Brain microvascular endothelial cell (primary cell): ENCODE measurements around the gene ITGB7.
A peak's percentile ranks its signal among the peaks of the same experiment; 100 is the strongest.

Experiments
- DNase-seq: peaks from one replicate; pipeline ENCODE4 v3.0.0-alpha.2; 2020
- H3K27ac ChIP-seq: fragments of 250-450 bp; sonication (Bioruptor Pico); 2 replicates; pipeline ENCODE4 v1.5.1; 2020; ENCODE audit warnings: mild to moderate bottlenecking, moderate library complexity
- H3K27me3 ChIP-seq: fragments of 250-450 bp; sonication (Bioruptor Pico); replicated peaks from 2 replicates; pipeline ENCODE4 v1.5.1; 2020; ENCODE audit warnings: mild to moderate bottlenecking
- H3K36me3 ChIP-seq: fragments of 250-450 bp; sonication (Bioruptor Pico); replicated peaks from 2 replicates; pipeline ENCODE4 v1.5.1; 2020; ENCODE audit warnings: mild to moderate bottlenecking
- H3K4me3 ChIP-seq: 2 replicates; pipeline ENCODE4 v1.5.1; 2011; ENCODE audit warnings: low read depth, mild to moderate bottlenecking, control low read depth, low read length, moderate library complexity
- in situ Hi-C: cut with HindIII; loops from 2 replicates; pipeline ENCODE4 v1.10.0; 2017; ENCODE audit warnings: low sequenced_read_pairs, low pct_ligation_motif_present
- TF ChIP-seq, protein P1 (sequence below): IDR thresholded peaks from 2 replicates; pipeline ENCODE4 v1.5.1; 2011; ENCODE audit warnings: low read depth, mild to moderate bottlenecking, moderate library complexity, low read length, control low read depth, inconsistent platforms; ENCODE audit errors: missing control alignments

Gene ITGB7

DNA sequence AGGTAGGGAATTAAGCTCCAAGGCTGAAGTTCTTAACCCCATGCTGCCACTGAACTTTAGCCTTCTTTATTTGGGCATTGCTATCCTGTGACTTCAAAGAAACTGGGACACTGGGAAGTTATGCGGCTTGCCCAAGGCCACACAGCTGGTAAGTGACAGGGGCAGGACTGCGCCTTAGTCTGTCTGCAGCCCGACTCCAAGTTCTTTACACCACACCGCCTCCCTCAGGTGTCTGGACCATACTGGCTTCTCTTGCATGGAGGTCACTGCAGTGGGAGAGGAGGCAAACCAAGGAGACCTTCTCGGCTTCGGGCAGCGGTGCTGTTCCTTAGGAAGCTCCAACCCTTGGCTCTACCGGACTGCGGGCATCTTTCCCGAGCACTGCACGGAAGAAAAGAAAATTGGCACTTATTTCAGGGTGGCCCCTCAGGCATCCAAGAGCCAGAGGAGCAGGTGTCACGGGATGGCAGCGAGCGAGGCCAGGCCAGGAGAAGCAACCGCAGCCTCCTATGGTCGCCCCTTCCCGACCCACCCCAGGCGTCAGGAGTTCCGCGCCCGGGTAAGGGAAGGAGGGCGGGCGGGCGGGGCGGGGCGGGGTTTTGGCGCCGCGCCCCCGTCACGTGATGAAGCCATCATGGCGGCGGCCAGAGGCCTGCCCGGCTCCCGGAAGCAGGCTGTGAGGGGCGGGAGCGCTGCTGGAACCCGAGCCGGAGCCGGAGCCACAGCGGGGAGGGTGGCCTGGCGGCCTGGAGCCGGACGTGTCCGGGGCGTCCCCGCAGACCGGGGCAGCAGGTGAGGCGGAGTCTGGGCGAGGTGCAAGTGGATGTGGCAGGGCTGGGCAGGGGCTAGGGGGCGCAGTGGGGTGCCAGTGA lies 44.7 kb upstream of the ITGB7 start:
- TF ChIP-seq, protein P1, sequence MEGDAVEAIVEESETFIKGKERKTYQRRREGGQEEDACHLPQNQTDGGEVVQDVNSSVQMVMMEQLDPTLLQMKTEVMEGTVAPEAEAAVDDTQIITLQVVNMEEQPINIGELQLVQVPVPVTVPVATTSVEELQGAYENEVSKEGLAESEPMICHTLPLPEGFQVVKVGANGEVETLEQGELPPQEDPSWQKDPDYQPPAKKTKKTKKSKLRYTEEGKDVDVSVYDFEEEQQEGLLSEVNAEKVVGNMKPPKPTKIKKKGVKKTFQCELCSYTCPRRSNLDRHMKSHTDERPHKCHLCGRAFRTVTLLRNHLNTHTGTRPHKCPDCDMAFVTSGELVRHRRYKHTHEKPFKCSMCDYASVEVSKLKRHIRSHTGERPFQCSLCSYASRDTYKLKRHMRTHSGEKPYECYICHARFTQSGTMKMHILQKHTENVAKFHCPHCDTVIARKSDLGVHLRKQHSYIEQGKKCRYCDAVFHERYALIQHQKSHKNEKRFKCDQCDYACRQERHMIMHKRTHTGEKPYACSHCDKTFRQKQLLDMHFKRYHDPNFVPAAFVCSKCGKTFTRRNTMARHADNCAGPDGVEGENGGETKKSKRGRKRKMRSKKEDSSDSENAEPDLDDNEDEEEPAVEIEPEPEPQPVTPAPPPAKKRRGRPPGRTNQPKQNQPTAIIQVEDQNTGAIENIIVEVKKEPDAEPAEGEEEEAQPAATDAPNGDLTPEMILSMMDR: peak; percentile 58
- Histone ChIP-seq H3K36me3 (peaks cover 8% of the 10 kb centered on the region), H3K27me3 (no peaks in the 10 kb centered on the region), H3K27ac (peak overlapping the region; percentile 37), H3K4me3 (peak overlapping the region; percentile 87)
- DNase-seq: peak; percentile 45
- in situ Hi-C loops: no loop called here

DNA sequence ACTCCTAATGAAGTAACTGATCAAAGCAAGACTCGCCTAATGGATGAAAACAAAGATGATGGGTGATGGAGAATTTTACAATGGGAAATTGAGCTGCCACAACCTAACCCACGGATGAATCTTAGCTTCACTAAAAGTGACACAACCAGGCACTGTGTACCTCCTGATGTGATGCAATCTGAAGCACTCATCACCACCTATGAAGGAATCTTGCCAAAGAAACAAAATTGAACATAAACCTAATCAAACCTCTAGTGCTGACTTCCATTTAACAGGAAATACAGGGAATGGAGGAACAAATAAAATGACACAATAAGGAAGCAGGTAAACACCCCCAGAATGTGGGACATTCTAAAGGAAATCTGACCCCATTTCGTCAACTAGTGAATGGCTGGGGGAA lies 38.2 kb upstream of the ITGB7 start:
- Histone ChIP-seq H3K27me3 (peaks cover 9% of the 10 kb centered on the region), H3K27ac (no peak overlapping the region), H3K4me3 (no peak overlapping the region), H3K36me3 (no peaks in the 10 kb centered on the region)
- in situ Hi-C loops: no loop called here
- TF ChIP-seq, protein P1: no peak
- DNase-seq: no peak

DNA sequence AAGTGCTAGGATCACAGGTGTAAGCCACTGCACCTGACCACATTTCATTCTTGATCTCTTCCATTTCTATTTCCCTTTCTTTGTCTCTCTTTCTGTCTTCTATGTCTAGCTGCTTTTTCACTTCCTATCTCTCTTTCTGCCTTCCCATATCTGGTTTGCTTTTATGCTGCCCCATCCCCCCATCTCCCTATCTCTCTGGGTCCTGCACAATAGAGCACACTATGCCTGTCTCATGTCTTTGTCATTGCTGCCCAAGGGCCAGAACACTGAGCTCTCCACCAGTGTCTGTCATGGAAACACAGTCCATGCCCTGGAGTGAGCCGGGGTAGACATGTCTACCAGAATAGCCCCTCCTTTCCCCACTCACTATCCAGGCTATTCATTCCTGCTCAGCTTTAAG lies 37.3 kb upstream of the ITGB7 start:
- H3K27ac ChIP-seq: no peak overlapping the region
- no peak overlapping the region for H3K4me3 ChIP-seq
- H3K27me3 ChIP-seq: peaks cover 9% of the 10 kb centered on the region
- DNase-seq: no peak
- in situ Hi-C loops: no loop called here
- TF ChIP-seq, protein P1: no peak
- H3K36me3 ChIP-seq: no peaks in the 10 kb centered on the region

DNA sequence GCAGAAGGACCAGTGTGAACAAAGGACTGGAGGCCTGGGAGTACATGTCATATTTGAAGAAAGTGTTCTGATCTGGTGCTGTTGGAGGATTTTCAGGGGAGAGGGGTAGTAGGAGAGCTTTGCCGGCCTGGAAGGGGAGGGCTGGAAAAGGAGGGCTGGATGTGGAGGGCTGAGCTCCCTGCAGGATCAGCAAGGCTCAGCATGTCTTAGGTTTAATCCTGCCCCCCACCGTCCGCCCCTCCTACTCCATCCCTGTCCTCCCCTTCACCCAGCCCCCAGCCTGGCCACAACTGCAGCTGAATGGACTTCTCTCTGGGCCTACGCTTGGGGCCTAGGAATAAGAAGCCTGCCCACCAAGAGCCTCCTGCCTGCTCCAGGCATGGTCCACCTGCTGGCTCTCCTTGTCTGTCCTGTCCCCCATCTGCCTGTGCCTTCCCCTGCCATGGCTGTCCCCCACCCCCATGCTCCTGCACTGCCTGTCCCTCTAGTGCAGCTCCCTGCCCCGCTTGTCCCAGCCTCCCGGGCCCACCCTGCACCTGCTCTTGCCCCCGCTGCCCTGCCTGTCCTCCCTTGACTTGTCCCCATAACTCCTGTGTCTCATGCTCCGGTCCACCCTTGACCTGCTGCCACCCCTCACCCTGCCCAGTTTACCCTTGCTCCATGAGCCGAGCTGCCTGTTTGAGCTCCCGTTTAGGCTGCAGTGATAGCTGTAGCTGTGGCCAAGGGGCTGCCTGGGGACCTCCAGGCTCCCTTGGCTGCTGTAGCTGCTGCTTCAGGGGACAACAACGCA lies 34.8 kb upstream of the ITGB7 start:
- in situ Hi-C loops: no loop called here
- TF ChIP-seq, protein P1: no peak
- no peak overlapping the region for H3K4me3 ChIP-seq
- no peak overlapping the region for H3K27ac ChIP-seq
- peaks cover 9% of the 10 kb centered on the region for H3K27me3 ChIP-seq
- DNase-seq: no peak
- no peaks in the 10 kb centered on the region for H3K36me3 ChIP-seq

DNA sequence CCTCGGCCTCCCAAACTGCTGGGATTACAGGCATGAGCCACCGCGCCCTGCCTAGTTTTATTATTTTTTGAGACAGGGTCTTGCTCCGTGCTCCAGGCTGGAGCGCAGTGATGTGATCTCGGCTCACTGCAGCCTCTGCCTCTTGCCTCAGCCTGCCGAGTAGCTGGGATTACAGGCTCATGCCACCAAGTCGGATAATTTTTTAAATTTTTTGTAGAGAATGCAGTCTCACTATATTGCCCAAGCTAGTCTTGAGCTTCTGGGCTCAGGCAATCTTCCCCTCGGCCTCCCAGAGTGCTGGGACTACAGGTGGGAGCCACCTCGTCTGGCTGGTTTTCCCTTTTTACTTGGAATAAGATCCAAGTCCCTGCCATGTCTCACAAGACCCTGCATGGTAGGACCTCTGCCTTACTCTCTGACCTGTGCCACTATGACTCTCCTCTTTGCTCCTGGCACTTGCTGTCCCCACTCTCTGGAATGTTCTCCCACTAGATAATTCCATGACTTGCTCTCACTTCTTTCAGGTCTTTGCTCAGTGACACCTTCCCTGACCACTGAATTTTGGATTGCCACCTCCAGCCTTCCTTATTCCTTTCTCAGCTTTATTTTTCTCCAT lies 32.7 kb upstream of the ITGB7 start:
- Histone ChIP-seq H3K36me3 (no peaks in the 10 kb centered on the region), H3K27me3 (peaks cover 9% of the 10 kb centered on the region), H3K27ac (no peak overlapping the region), H3K4me3 (no peak overlapping the region)
- TF ChIP-seq, protein P1: no peak
- in situ Hi-C loops: no loop called here
- DNase-seq: no peak
